ENCODE measurements around the gene GTF3C1. TPM values are rescaled to one million over a fixed set of nuclear protein-coding genes. Genes with fewer than 3 reads are reported as not detected.

The GTF3C1 gene
- total and polyA plus RNA-seq, 2 of the 13 experiments (the other 11 are each of a cell fraction or from before 2014, with no cell fraction given): 29.2 to 72.7 TPM

- ATAC-seq (no peak), FAIRE-seq (no peak), DNase-seq (ENCODE audit: low spot score) (no peak)
- peaks cover 7% of the 10 kb centered on the region; the same call in 1 of the 2 replicates for H3K4me1 ChIP-seq (ENCODE audit: insufficient read depth, low read length)
- peaks cover 4 to 35% of the 10 kb centered on the region in 2 experiments; a peak in 3 of 5 replicates for H3K27me3 ChIP-seq (ENCODE audit: control insufficient read depth in 1 of 2, insufficient read depth in 2 of 2, low read length in 2 of 2)
- no TSS peak for BruUV-seq (replicated peaks)
- no peaks in the 10 kb centered on the region for H3K36me3 ChIP-seq (replicated peaks in 1 of 2; ENCODE audit: control insufficient read depth in 1 of 2, insufficient read depth in 2 of 2, low read length in 2 of 2)
- WGBS (ENCODE audit: low lambda C conversion rate): 37% methylated on average over 5 of the region's 5 CpGs
- no peaks in the 10 kb centered on the region for H3K79me2 ChIP-seq (ENCODE audit: insufficient read depth, low read length)
- CTCF ChIA-PET (ENCODE audit: low intra/inter-chr PET ratio, low total read pairs): no interaction called here
- H3K4me3 ChIP-seq (replicated peaks in 1 of 3; ENCODE audit: insufficient read depth in 1 of 3, low read depth in 2 of 3, low read length in 3 of 3): no peak overlapping the region
- intact Hi-C loops (cut with micrococcal nuclease; ENCODE audit: unreplicated experiment): no loop called here
- no peaks in the 10 kb centered on the region for H4K20me1 ChIP-seq (ENCODE audit: insufficient read depth, low read length)
- H3K4me2 ChIP-seq (ENCODE audit: low read depth, low read length): no peak overlapping the region
- TF ChIP-seq ZFP36 (IDR thresholded peaks at IDR 0.05; ENCODE audit: borderline replicate concordance, low read depth, low read length, partially characterized antibody) (no peak), ZNF569 (CRISPR knock-in tag; IDR thresholded peaks at IDR 0.05; ENCODE audit: borderline replicate concordance) (no peak), PBX2 (CRISPR knock-in tag; IDR thresholded peaks at IDR 0.05) (no peak), GFI1 (CRISPR knock-in tag; IDR thresholded peaks at IDR 0.05; ENCODE audit: borderline replicate concordance) (no peak), RFX3 (CRISPR knock-in tag; IDR thresholded peaks at IDR 0.05) (no peak), ZBTB3 (CRISPR knock-in tag; IDR thresholded peaks at IDR 0.05; ENCODE audit: borderline replicate concordance, low read depth) (no peak), SP140L (CRISPR knock-in tag; IDR thresholded peaks at IDR 0.05; ENCODE audit: borderline replicate concordance) (no peak), CC2D1A (CRISPR knock-in tag; IDR thresholded peaks at IDR 0.05) (no peak), KDM5A (IDR thresholded peaks at IDR 0.05; ENCODE audit: borderline replicate concordance, low read length) (no peak)
- peaks cover 5% of the 10 kb centered on the region; the same call in 1 of the 2 replicates for H3K9me3 ChIP-seq (ENCODE audit: low read length)
- H3K27ac ChIP-seq (ENCODE audit: extremely low read length, insufficient read depth, low read length): no peak overlapping the region
- no peak overlapping the region for H2AFZ ChIP-seq (ENCODE audit: low read length)
- H3K9ac ChIP-seq (ENCODE audit: insufficient read depth, low read depth, low read length): no peak overlapping the region
- in situ Hi-C loops (cut with HindIII; ENCODE audit: extremely low pct_ligation_motif_present, low pct_unique_long_range_greater_than_20kb): loop anchor here (10.0 kb wide), 1 partner anchor 275 kb away; no protein-coding TSS in a partner anchor
- POLR2A ChIA-PET: interaction anchor here (1.0 kb wide), 1 partner anchor 246 kb away, joined by 4 read pairs; the partner anchor contains the start of gene KDM8
These were observed 99.5 kb downstream of the GTF3C1 start for GRCh38 chr16:27450196-27450549.

Data from HepG2 (cell line).